HEK293T (cell line): ENCODE measurements around the gene ADAM22.

Experiments
- ARNT ChIP-seq: fragments of 450-650 bp; IDR thresholded peaks from 2 replicates; pipeline ENCODE4 v1.6.1; 2017; ENCODE audit warnings: mild to moderate bottlenecking
- BHLHE40 ChIP-seq: fragments of 450-650 bp; IDR thresholded peaks from 2 replicates; pipeline ENCODE4 v1.6.1; 2016; ENCODE audit warnings: mild to moderate bottlenecking, moderate library complexity, borderline replicate concordance
- ELF4 ChIP-seq: fragments of 450-650 bp; IDR thresholded peaks from 2 replicates; pipeline ENCODE4 v1.6.1; 2017; ENCODE audit warnings: antibody characterized with exemption
- FOXA1 ChIP-seq: fragments of 450-650 bp; IDR thresholded peaks from 2 replicates; pipeline ENCODE4 v1.6.1; 2016; ENCODE audit warnings: mild to moderate bottlenecking
- FOXK2 ChIP-seq: fragments of 450-650 bp; IDR thresholded peaks from 2 replicates; pipeline ENCODE4 v1.6.1; 2016; ENCODE audit warnings: mild to moderate bottlenecking
- FOXM1 ChIP-seq: fragments of 450-650 bp; IDR thresholded peaks from 2 replicates; pipeline ENCODE4 v1.6.1; 2017; ENCODE audit warnings: mild to moderate bottlenecking, borderline replicate concordance
- HDGF ChIP-seq: fragments of 450-650 bp; IDR thresholded peaks from 2 replicates; pipeline ENCODE4 v1.6.1; 2017; ENCODE audit warnings: antibody characterized with exemption, borderline replicate concordance
- L3MBTL2 ChIP-seq: fragments of 450-650 bp; conservative IDR thresholded peaks from 2 replicates; pipeline ENCODE4 v1.6.1; 2016; ENCODE audit warnings: mild to moderate bottlenecking
- NFRKB ChIP-seq: fragments of 450-650 bp; IDR thresholded peaks from 2 replicates; pipeline ENCODE4 v1.6.1; 2016; ENCODE audit warnings: mild to moderate bottlenecking, moderate library complexity
- SP1 ChIP-seq: fragments of 450-650 bp; IDR thresholded peaks from 2 replicates; pipeline ENCODE4 v1.6.1; 2017
- SUZ12 ChIP-seq: fragments of 450-650 bp; IDR thresholded peaks from 2 replicates; pipeline ENCODE4 v1.6.1; 2016; ENCODE audit warnings: mild to moderate bottlenecking
- TARDBP ChIP-seq: fragments of 450-650 bp; IDR thresholded peaks from 2 replicates; pipeline ENCODE4 v1.6.1; 2016
- TF ChIP-seq, protein P1 (sequence below): fragments of 450-650 bp; IDR thresholded peaks from 2 replicates; pipeline ENCODE4 v1.6.1; 2016

DNA sequence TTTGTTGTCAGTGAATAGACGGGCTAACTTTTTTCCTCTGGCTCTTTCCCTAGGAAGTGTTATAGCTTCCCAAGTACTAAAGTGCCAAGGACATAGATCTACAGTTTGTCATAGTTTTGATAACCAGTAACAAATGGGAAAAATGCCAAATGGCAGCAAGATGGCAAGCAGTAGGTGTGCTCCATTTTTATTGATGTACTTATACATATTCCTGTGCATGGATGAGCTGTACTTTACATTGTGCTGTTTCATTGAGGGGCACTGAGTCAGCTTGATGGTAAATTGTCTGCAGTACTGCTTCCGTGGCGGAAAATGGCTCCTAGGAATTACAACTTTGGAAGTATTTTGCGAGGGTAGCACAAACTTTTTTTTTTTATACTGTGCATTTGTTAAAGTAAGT, 7.1 kb downstream of the ADAM22 start:
- TF ChIP-seq SP1 (no peak), NFRKB (no peak), BHLHE40 (no peak), TARDBP (no peak), FOXK2 (no peak), L3MBTL2 (no peak), ARNT (no peak), HDGF (no peak), FOXA1 (no peak), SUZ12 (no peak), FOXM1 (no peak), ELF4 (no peak)
- TF ChIP-seq, protein P1, sequence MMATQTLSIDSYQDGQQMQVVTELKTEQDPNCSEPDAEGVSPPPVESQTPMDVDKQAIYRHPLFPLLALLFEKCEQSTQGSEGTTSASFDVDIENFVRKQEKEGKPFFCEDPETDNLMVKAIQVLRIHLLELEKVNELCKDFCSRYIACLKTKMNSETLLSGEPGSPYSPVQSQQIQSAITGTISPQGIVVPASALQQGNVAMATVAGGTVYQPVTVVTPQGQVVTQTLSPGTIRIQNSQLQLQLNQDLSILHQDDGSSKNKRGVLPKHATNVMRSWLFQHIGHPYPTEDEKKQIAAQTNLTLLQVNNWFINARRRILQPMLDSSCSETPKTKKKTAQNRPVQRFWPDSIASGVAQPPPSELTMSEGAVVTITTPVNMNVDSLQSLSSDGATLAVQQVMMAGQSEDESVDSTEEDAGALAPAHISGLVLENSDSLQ = no peak
